Measurements from ENCODE around the gene CEP83.

- no peak for TF ChIP-seq CTCF (IDR thresholded peaks at IDR 0.05; ENCODE audit: low read depth, low read length)
- TF ChIP-seq EZH2phosphoT487 (IDR thresholded peaks at IDR 0.05; ENCODE audit: low read depth) = no peak
Measured at GRCh38 chr12:94326727-94327126, 132.9 kb downstream of the CEP83 start.
